K562 (cell line): ENCODE results near the gene SEC11A. TPM values are rescaled to one million over a fixed set of nuclear protein-coding genes. Genes with fewer than 3 reads are reported as not detected.

ENCODE experiments used
- ATF6 ChIP-seq: sonication (generic); formaldehyde crosslinking; IDR thresholded peaks from 2 replicates; pipeline ENCODE4 v1.4.0; 2020; ENCODE audit warnings: mild to moderate bottlenecking, missing genetic modification reagents
- CC2D1A ChIP-seq: fragments of 450-650 bp; IDR thresholded peaks from 2 replicates; pipeline ENCODE4 v1.6.1; 2017; ENCODE audit warnings: mild to moderate bottlenecking
- DNMT1 ChIP-seq: fragments of 450-650 bp; IDR thresholded peaks from 2 replicates; pipeline ENCODE4 v1.6.1; 2016; ENCODE audit warnings: antibody characterized with exemption, mild to moderate bottlenecking
- DPF2 ChIP-seq: fragments of 450-650 bp; IDR thresholded peaks from 2 replicates; pipeline ENCODE4 v1.6.1; 2016
- GABPA ChIP-seq: fragments of 200-800 bp; sonication (Bioruptor generic); conservative IDR thresholded peaks from 2 replicates; pipeline ENCODE4 v1.6.1; 2016; ENCODE audit warnings: low read depth, missing genetic modification characterization, missing compliant biosample characterization
- GATAD2B ChIP-seq: fragments of 450-650 bp; IDR thresholded peaks from 2 replicates; pipeline ENCODE4 v1.6.1; 2017; ENCODE audit warnings: mild to moderate bottlenecking, borderline replicate concordance
- IFI16 ChIP-seq: fragments of 250-450 bp; sonication (Bioruptor Pico); IDR thresholded peaks from 2 replicates; pipeline ENCODE4 v2.1.2; 2022; ENCODE audit warnings: mild to moderate bottlenecking, inconsistent platforms
- MAFF ChIP-seq: IDR thresholded peaks from 2 replicates; pipeline ENCODE4 v1.6.1; 2012; ENCODE audit warnings: low read length, improper control_type of control experiment
- MCM3 ChIP-seq: fragments of 450-650 bp; IDR thresholded peaks from 2 replicates; pipeline ENCODE4 v1.6.1; 2016
- MCM5 ChIP-seq: fragments of 450-650 bp; IDR thresholded peaks from 2 replicates; pipeline ENCODE4 v1.6.1; 2016; ENCODE audit warnings: low read depth
- PREB ChIP-seq: sonication (generic); formaldehyde crosslinking; IDR thresholded peaks from 2 replicates; pipeline ENCODE4 v1.8.1; 2023; ENCODE audit warnings: mild to moderate bottlenecking, missing genetic modification reagents
- RBM34 ChIP-seq: fragments of 200-400 bp; formaldehyde crosslinking; IDR thresholded peaks from 2 replicates; pipeline ENCODE4 v1.6.1; 2018; ENCODE audit warnings: low read length, borderline replicate concordance; ENCODE audit not compliant: insufficient read depth
- SIN3B ChIP-seq: fragments of 450-650 bp; IDR thresholded peaks from 2 replicates; pipeline ENCODE4 v1.6.1; 2017; ENCODE audit warnings: low read depth, mild to moderate bottlenecking, moderate library complexity
- SMC3 ChIP-seq: conservative IDR thresholded peaks from 2 replicates; pipeline ENCODE4 v1.6.1; 2011; ENCODE audit warnings: low read depth, low read length, improper control_type of control experiment; ENCODE audit not compliant: insufficient read depth
- SOX6 ChIP-seq: fragments of 450-650 bp; IDR thresholded peaks from 2 replicates; pipeline ENCODE4 v1.6.1; 2014; ENCODE audit warnings: mild to moderate bottlenecking
- THAP12 ChIP-seq: fragments of 250-450 bp; sonication (Bioruptor Pico); IDR thresholded peaks from 2 replicates; pipeline ENCODE4 v1.9.0; 2021; ENCODE audit warnings: mild to moderate bottlenecking, inconsistent platforms
- YBX1 ChIP-seq: fragments of 450-650 bp; IDR thresholded peaks from 2 replicates; pipeline ENCODE4 v1.7.1; 2016; ENCODE audit warnings: mild to moderate bottlenecking
- ZBTB8A ChIP-seq: fragments of 450-650 bp; IDR thresholded peaks from 2 replicates; pipeline ENCODE4 v1.6.1; 2018; ENCODE audit warnings: mild to moderate bottlenecking, moderate library complexity; ENCODE audit not compliant: partially characterized antibody
- ZEB2 ChIP-seq: fragments of 450-650 bp; IDR thresholded peaks from 2 replicates; pipeline ENCODE4 v1.6.1; 2016
- ZNF431 ChIP-seq: sonication (generic); formaldehyde crosslinking; IDR thresholded peaks from 2 replicates; pipeline ENCODE4 v1.8.0; 2022; ENCODE audit warnings: mild to moderate bottlenecking, missing genetic modification reagents
- ZNF584 ChIP-seq: fragments of 200-800 bp; sonication (Bioruptor generic); IDR thresholded peaks from 2 replicates; pipeline ENCODE4 v1.6.1; 2016; ENCODE audit warnings: low read depth, mild to moderate bottlenecking, missing genetic modification characterization, missing compliant biosample characterization
- ZNF592 ChIP-seq: fragments of 450-650 bp; IDR thresholded peaks from 2 replicates; pipeline ENCODE4 v1.6.1; 2017; ENCODE audit warnings: antibody characterized with exemption, mild to moderate bottlenecking
- ZZZ3 ChIP-seq: fragments of 450-650 bp; IDR thresholded peaks from 2 replicates; pipeline ENCODE4 v1.6.1; 2016; ENCODE audit warnings: antibody characterized with exemption, mild to moderate bottlenecking, moderate library complexity
- polyA plus RNA-seq, 8 experiments: library from polyadenylated mRNA; depleted of rRNA in 4 of 8; stranded (reverse) in 5 of 8; unstranded in 3 of 8; fragments of >200 nt; fragmentation: Nextera tagmentation in 2 of 8; fragmentation: Illumina TruSeq in 1 of 8; extraction: Ambion mirVana in 2 of 8; extraction: Trizol in 1 of 8; gene quantifications; 2 replicates each; pipeline versions ENCODE4 v1.2.1 to v1.2.3, GENCODE V29; 2011 to 2014; ENCODE audit warnings: inconsistent platforms in 1 of 8, missing spikeins in 1 of 8
- total RNA-seq, 7 experiments: library from RNA; depleted of rRNA in 6 of 7; stranded (reverse); fragments of >200 nt in 6 of 7; fragmentation: Illumina TruSeq in 2 of 7; extraction: Trizol in 2 of 7; gene quantifications; 2 replicates each; pipeline versions ENCODE4 v1.2.1 to v1.2.3, GENCODE V29; 2011 to 2021; ENCODE audit warnings: low replicate concordance in 1 of 7

The SEC11A gene
- total and polyA plus RNA-seq, 9 of the 15 experiments (the other 6 are each of a cell fraction or from before 2014, with no cell fraction given), result 175 to 310 (median 229) TPM

- no peak for TF ChIP-seq IFI16
- TF ChIP-seq ZEB2, result no peak
- 0 out of 2 replicates have a peak, but pooled peaks have one; percentile 25 for TF ChIP-seq CC2D1A
- TF ChIP-seq ZNF584 (CRISPR knock-in tag), result no peak
- TF ChIP-seq SMC3, result peak; percentile 36
- 0 out of 2 replicates have a peak, but pooled peaks have one; percentile 31 for TF ChIP-seq ZNF592
- no peak for TF ChIP-seq SIN3B
- no peak for TF ChIP-seq SOX6
- TF ChIP-seq DPF2, result no peak
- TF ChIP-seq ATF6 (CRISPR knock-in tag), result no peak
- TF ChIP-seq GATAD2B, result no peak
- no peak for TF ChIP-seq GABPA
- no peak for TF ChIP-seq ZBTB8A
- no peak for TF ChIP-seq ZZZ3
- no peak for TF ChIP-seq THAP12 (CRISPR knock-in tag)
- TF ChIP-seq PREB (CRISPR knock-in tag), result no peak
- TF ChIP-seq MCM3, result no peak
- no peak for TF ChIP-seq RBM34
- TF ChIP-seq MAFF, result no peak
- TF ChIP-seq ZNF431 (CRISPR knock-in tag), result no peak
- no peak for TF ChIP-seq YBX1
- TF ChIP-seq DNMT1, result no peak
- no peak for TF ChIP-seq MCM5
These were observed 77.8 kb downstream of the SEC11A start (continued) for GRCh38 chr15:84638103-84638502.
